K562 (cell line): Measurements from ENCODE around the gene LLCFC1. TPM values are rescaled to one million over a fixed set of nuclear protein-coding genes. Genes with fewer than 3 reads are reported as not detected.

ENCODE experiments used
- ATAC-seq: fragments of 200-7000 bp; cut with Tn5 transposase; 3 replicates; pipeline ENCODE4 v1.9.1; 2020; ENCODE audit warnings: moderate library complexity
- BruUV-seq: library from RNA; stranded (reverse); fragments of 400-500 nt; replicated peaks from 2 replicates; lab custom pipeline; 2021; lab: Mats Ljungman, UMichigan
- CTCF ChIA-PET: fragments of 300-600 bp; formaldehyde crosslinking; extraction: SDS; loops from one replicate; lab custom pipeline; 2021; ENCODE audit warnings: low intra/inter-chr PET ratio; lab: Yijun Ruan, JAX
- POLR2A ChIA-PET: fragments of 300-600, 350-650 bp; sonication (Branson Sonifier 250); formaldehyde crosslinking; extraction: SDS; loops from one replicate; lab custom pipeline; 2021; ENCODE audit warnings: antibody characterized with exemption, inconsistent platforms; lab: Yijun Ruan, JAX
- DNase-seq, 4 experiments: peaks; one replicate each; pipeline versions ENCODE4 v3.0.0 to v3.0.0-alpha.2; 2011 to 2018; ENCODE audit warnings: low spot score in 3 of 4, mixed read lengths in 3 of 4; ENCODE audit errors: extremely low read depth in 1 of 4
- FAIRE-seq: peaks from 2 replicates; lab custom pipeline; 2011; peaks lifted over from hg19 to GRCh38; lab: Jason Lieb, UNC
- H2AFZ ChIP-seq: 2 replicates; pipeline ENCODE4 v1.6.0; 2011; ENCODE audit warnings: low read depth, low read length, control low read depth, inconsistent platforms
- H3K27ac ChIP-seq: fragments of 200-600 bp; 3 replicates; pipeline ENCODE4 v1.8.0; 2011; ENCODE audit warnings: low read depth, mild to moderate bottlenecking, control low read depth, inconsistent platforms, low read length, moderate library complexity, mixed read lengths; ENCODE audit errors: extremely low read depth
- H3K27me3 ChIP-seq, 2 experiments: fragments of 300-600 bp in 1 of 2; 2 replicates in 1 of 2; 3 replicates in 1 of 2; pipeline versions ENCODE4 v1.6.0 to v1.8.0; 2011; ENCODE audit warnings: inconsistent platforms in 2 of 2, low read length in 2 of 2, mild to moderate bottlenecking in 1 of 2, mixed read lengths in 1 of 2, moderate library complexity in 1 of 2; ENCODE audit not compliant: control insufficient read depth in 2 of 2, insufficient read depth in 2 of 2
- H3K36me3 ChIP-seq: fragments of 300-600 bp; 3 replicates; pipeline ENCODE4 v1.8.0; 2011; ENCODE audit warnings: mild to moderate bottlenecking, low read length, inconsistent platforms; ENCODE audit not compliant: control insufficient read depth, insufficient read depth
- H3K4me1 ChIP-seq, 2 experiments: fragments of 200-600 bp in 1 of 2; replicated peaks in 1 of 2; 2 replicates in 1 of 2; 3 replicates in 1 of 2; pipeline versions ENCODE4 v1.5.1 to v1.8.0; 2011; ENCODE audit warnings: inconsistent platforms in 2 of 2, low read length in 2 of 2, mild to moderate bottlenecking in 1 of 2, mixed read lengths in 1 of 2, moderate library complexity in 1 of 2; ENCODE audit not compliant: control insufficient read depth in 2 of 2, insufficient read depth in 2 of 2
- H3K4me2 ChIP-seq: 2 replicates; pipeline ENCODE4 v1.6.1; 2011; ENCODE audit warnings: low read length, control low read depth, inconsistent platforms, mixed read lengths; ENCODE audit not compliant: insufficient read depth
- H3K4me3 ChIP-seq: fragments of 200-600 bp; sonication (generic), shearing (Covaris generic); 2 replicates; pipeline ENCODE4 v1.5.1; 2016; ENCODE audit warnings: control low read depth, inconsistent platforms
- H3K79me2 ChIP-seq: fragments of 200-600 bp; 3 replicates; pipeline ENCODE4 v1.8.0; 2011; ENCODE audit warnings: low read length, inconsistent platforms; ENCODE audit not compliant: control insufficient read depth, insufficient read depth
- H3K9ac ChIP-seq, 2 experiments: 2 replicates each; pipeline versions ENCODE4 v1.6.0 to v1.6.1; 2011; ENCODE audit warnings: low read depth in 2 of 2, low read length in 2 of 2, control low read depth in 1 of 2, inconsistent platforms in 1 of 2, mild to moderate bottlenecking in 1 of 2, mixed read lengths in 1 of 2; ENCODE audit not compliant: insufficient read depth in 1 of 2
- H3K9me1 ChIP-seq: one replicate; pipeline ENCODE4 v1.6.0; 2011; ENCODE audit warnings: inconsistent platforms, mild to moderate bottlenecking, low read length, moderate library complexity; ENCODE audit not compliant: control insufficient read depth, insufficient read depth
- H3K9me3 ChIP-seq: replicated peaks from 2 replicates; pipeline ENCODE4 v1.5.1; 2011; ENCODE audit warnings: low read depth, low read length, inconsistent platforms; ENCODE audit not compliant: control insufficient read depth, insufficient read depth
- H4K20me1 ChIP-seq: replicated peaks from 2 replicates; pipeline ENCODE4 v1.6.1; 2011; ENCODE audit warnings: low read length, inconsistent platforms, mixed read lengths; ENCODE audit not compliant: control insufficient read depth, insufficient read depth
- ARID4B ChIP-seq: sonication (generic); formaldehyde crosslinking; IDR thresholded peaks from 2 replicates; pipeline ENCODE4 v1.8.0; 2022; ENCODE audit warnings: mild to moderate bottlenecking, missing genetic modification reagents
- FOXA3 ChIP-seq, 2 experiments: fragments of 450-650 bp in 1 of 2; sonication (generic) in 1 of 2; formaldehyde crosslinking; IDR thresholded peaks in 1 of 2; conservative IDR thresholded peaks in 1 of 2; 2 replicates each; pipeline versions ENCODE4 v1.4.0 to v1.8.0; 2020 to 2022; ENCODE audit warnings: mild to moderate bottlenecking in 2 of 2, missing genetic modification reagents in 1 of 2
- TFAP4 ChIP-seq: sonication (generic); formaldehyde crosslinking; IDR thresholded peaks from 2 replicates; pipeline ENCODE4 v1.8.0; 2022; ENCODE audit warnings: missing genetic modification reagents, mild to moderate bottlenecking, moderate library complexity, borderline replicate concordance
- WGBS: fragments of 100-300 bp; shearing (Covaris generic); methylation state at CpG from one replicate; pipeline ENCODE4 v1.1.6; 2016; ENCODE audit warnings: low coverage, mixed read lengths; ENCODE audit not compliant: insufficient coverage; ENCODE audit errors: missing lambda C conversion rate; 5-methylcytosine and 5-hydroxymethylcytosine counted together
- in situ Hi-C: fragments of 300-500 bp; cut with MboI; formaldehyde crosslinking; loops from 4 replicates; pipeline ENCODE4 v1.15.0; 2018; ENCODE audit warnings: inconsistent platforms, mixed read lengths
- intact Hi-C: fragments of 100-400 bp; cut with micrococcal nuclease; formaldehyde crosslinking; loops from 2 replicates; pipeline ENCODE4 v1.14.2; 2022
- polyA plus RNA-seq, 8 experiments: library from polyadenylated mRNA; depleted of rRNA in 4 of 8; stranded (reverse) in 5 of 8; unstranded in 3 of 8; fragments of >200 nt; fragmentation: Nextera tagmentation in 2 of 8; fragmentation: Illumina TruSeq in 1 of 8; extraction: Ambion mirVana in 2 of 8; extraction: Trizol in 1 of 8; gene quantifications; 2 replicates each; pipeline versions ENCODE4 v1.2.1 to v1.2.3, GENCODE V29; 2011 to 2014; ENCODE audit warnings: inconsistent platforms in 1 of 8, missing spikeins in 1 of 8
- total RNA-seq, 7 experiments: library from RNA; depleted of rRNA in 6 of 7; stranded (reverse); fragments of >200 nt in 6 of 7; fragmentation: Illumina TruSeq in 2 of 7; extraction: Trizol in 2 of 7; gene quantifications; 2 replicates each; pipeline versions ENCODE4 v1.2.1 to v1.2.3, GENCODE V29; 2011 to 2021; ENCODE audit warnings: low replicate concordance in 1 of 7

The LLCFC1 gene
- total and polyA plus RNA-seq, 9 of the 15 experiments (the other 6 are each of a cell fraction or from before 2014, with no cell fraction given) = not detected

- peaks cover 3% of the 10 kb centered on the region in 2 experiments; a peak in 1 of 5 replicates for H3K4me1 ChIP-seq
- in situ Hi-C loops (no loop called here), intact Hi-C loops (no loop called here)
- no peaks in the 10 kb centered on the region for H3K79me2 ChIP-seq
- no TSS peak for BruUV-seq
- 3% methylated on average over 7 of the region's 7 CpGs for WGBS
- no peak overlapping the region for H3K4me2 ChIP-seq
- ATAC-seq (no peak), FAIRE-seq (no peak), DNase-seq (no peak)
- no peaks in the 10 kb centered on the region for H3K9me1 ChIP-seq
- no peaks in the 10 kb centered on the region; the same call in 2 of the 3 replicates for H3K36me3 ChIP-seq
- TF ChIP-seq TFAP4 (CRISPR knock-in tag) (no peak), FOXA3 (CRISPR knock-in tag; conservative IDR thresholded peaks at IDR 0.05 in 1 of 2, IDR thresholded peaks at IDR 0.05 in 1 of 2) (peak in 1 of 2 experiments; percentile 31; a peak in 1 of 4 replicates), ARID4B (CRISPR knock-in tag) (0 out of 2 replicates have a peak, but pooled peaks have one; percentile 22)
- H3K9me3 ChIP-seq = no peaks in the 10 kb centered on the region
- no peak overlapping the region for H3K4me3 ChIP-seq
- no peak overlapping the region for H3K9ac ChIP-seq
- CTCF ChIA-PET = interaction anchor here (1.0 kb wide), 1 partner anchor 71 kb away, joined by 3 read pairs; no protein-coding TSS in a partner anchor
- no peak overlapping the region for H2AFZ ChIP-seq
- H3K27me3 ChIP-seq = peaks cover 28 to 49% of the 10 kb centered on the region in 2 experiments
- POLR2A ChIA-PET = interaction anchor here (0.6 to 1.4 kb wide), 4 partner anchors 9 to 20 kb away, joined by 3 to 4 read pairs (median 3); no protein-coding TSS in a partner anchor
- no peak overlapping the region for H3K27ac ChIP-seq
- H4K20me1 ChIP-seq = peaks cover 4% of the 10 kb centered on the region; the same call in 1 of the 2 replicates
These were observed 6.2 kb upstream of the LLCFC1 start for GRCh38 chr7:142933092-142933475.
